NB4 (cell line): ENCODE measurements around the gene CTSV.
"Not testable (repeated sequence)": the region's sequence is repeated elsewhere in the genome, so short reads cannot be mapped to it uniquely, and the experiment has no call there.

ENCODE experiments used
- DNase-seq: peaks from one replicate; pipeline ENCODE4 v3.0.0; 2010; ENCODE audit warnings: low read depth
- H3K4me3 ChIP-seq: one replicate; pipeline ENCODE4 v1.5.1; 2011; ENCODE audit warnings: mild to moderate bottlenecking, low read depth, low read length, moderate library complexity

The CTSV gene

GRCh38 chr9:96983496-96984122, 55.3 kb downstream of the CTSV start:
- not testable (repeated sequence) for H3K4me3 ChIP-seq, DNase-seq
